ENCODE data around the gene NTNG1. TPM values are rescaled to one million over a fixed set of nuclear protein-coding genes. Genes with fewer than 3 reads are reported as not detected.

Gene NTNG1
- total and polyA plus RNA-seq, 2 of the 13 experiments (the other 11 are each of a cell fraction or from before 2014, with no cell fraction given) = not detected

- intact Hi-C loops (cut with micrococcal nuclease; ENCODE audit: unreplicated experiment) = no loop called here
Measured at GRCh38 chr1:107095647-107096046, 45.2 kb upstream of the NTNG1 start.

More at GRCh38 chr1:107095647-107096046, 45.2 kb upstream of the NTNG1 start:
- Histone ChIP-seq H4K20me1 (ENCODE audit: insufficient read depth, low read length) (no peaks in the 10 kb centered on the region), H3K79me2 (ENCODE audit: insufficient read depth, low read length) (no peaks in the 10 kb centered on the region), H3K4me2 (ENCODE audit: low read depth, low read length) (no peak overlapping the region), H3K4me3 (replicated peaks in 1 of 3; ENCODE audit: insufficient read depth in 1 of 3, low read depth in 2 of 3, low read length in 3 of 3) (no peak overlapping the region), H3K27ac (ENCODE audit: extremely low read length, insufficient read depth, low read length) (no peak overlapping the region), H3K9me3 (ENCODE audit: low read length) (no peaks in the 10 kb centered on the region), H3K36me3 (replicated peaks in 1 of 2; ENCODE audit: control insufficient read depth in 1 of 2, insufficient read depth in 2 of 2, low read length in 2 of 2) (no peaks in the 10 kb centered on the region), H3K9ac (ENCODE audit: insufficient read depth, low read depth, low read length) (no peak overlapping the region), H3K27me3 (ENCODE audit: control insufficient read depth in 1 of 2, insufficient read depth in 2 of 2, low read length in 2 of 2) (no peaks in the 10 kb centered on the region), H3K4me1 (ENCODE audit: insufficient read depth, low read length) (no peaks in the 10 kb centered on the region), H2AFZ (ENCODE audit: low read length) (no peak overlapping the region)
- ATAC-seq (no peak), DNase-seq (ENCODE audit: low spot score) (no peak), FAIRE-seq (no peak)
- no TSS peak for BruUV-seq (replicated peaks)
- ChIA-PET CTCF (ENCODE audit: low intra/inter-chr PET ratio, low total read pairs) (no interaction called here), POLR2A (no interaction called here)
- TF ChIP-seq ZNF547 (CRISPR knock-in tag; IDR thresholded peaks at IDR 0.05) (no peak), ZNF747 (CRISPR knock-in tag; IDR thresholded peaks at IDR 0.05; ENCODE audit: borderline replicate concordance) (no peak), ZFP1 (CRISPR knock-in tag; IDR thresholded peaks at IDR 0.05) (no peak), AFF4 (CRISPR knock-in tag; IDR thresholded peaks at IDR 0.05) (no peak), ARNT (IDR thresholded peaks at IDR 0.05) (no peak), ZNF777 (CRISPR knock-in tag; IDR thresholded peaks at IDR 0.05) (no peak), ZNF572 (CRISPR knock-in tag; IDR thresholded peaks at IDR 0.05) (no peak), MTF1 (CRISPR knock-in tag; IDR thresholded peaks at IDR 0.05) (no peak), NFAT5 (CRISPR knock-in tag; IDR thresholded peaks at IDR 0.05) (no peak), ZSCAN29 (CRISPR knock-in tag; conservative IDR thresholded peaks at IDR 0.05) (no peak), RXRA (CRISPR knock-in tag; IDR thresholded peaks at IDR 0.05) (no peak), ZNF451 (CRISPR knock-in tag; IDR thresholded peaks at IDR 0.05) (no peak), ZNF34 (CRISPR knock-in tag; IDR thresholded peaks at IDR 0.05; ENCODE audit: borderline replicate concordance) (no peak), KLF15 (CRISPR knock-in tag; IDR thresholded peaks at IDR 0.05; ENCODE audit: borderline replicate concordance) (no peak)
- in situ Hi-C loops (cut with HindIII; ENCODE audit: extremely low pct_ligation_motif_present, low pct_unique_long_range_greater_than_20kb) = no loop called here
